WTC11 (cell line): ENCODE results near the gene C2orf92. TPM values are rescaled to one million over a fixed set of nuclear protein-coding genes. Genes with fewer than 3 reads are reported as not detected.

Experiments used
- total RNA-seq: library from RNA; stranded (reverse); gene quantifications from 3 replicates; pipeline ENCODE4 v1.2.3, GENCODE V29; 2021

The C2orf92 gene
- total RNA-seq, 1 experiment from 2014 or later, result 5.2 TPM

Other genes with a start within 250 kb of the C2orf92 start
- gene ANKRD36B, start 79.8 kb upstream of the C2orf92 start, total RNA-seq, result 9.1 to 10.4 TPM (median 9.9 TPM) in 3 replicates
- 317 to 346 TPM (median 331 TPM) in 3 replicates for gene COX5B, start 23.7 kb upstream of the C2orf92 start, total RNA-seq
- gene ACTR1B, start 5.7 kb upstream of the C2orf92 start, total RNA-seq, result 58.2 to 71.8 TPM (median 70.4 TPM) in 3 replicates
- gene ZAP70, start 43.9 kb downstream of the C2orf92 start, total RNA-seq, result 0.61 to 0.73 TPM (median 0.64 TPM) in 3 replicates